Adrenal gland (tissue), 12 donors: ENCODE data around the gene PIAS2. TPM values are rescaled to one million over a fixed set of nuclear protein-coding genes. Genes with fewer than 3 reads are reported as not detected.

ENCODE experiments used
- DNase-seq, 7 donors: peaks; one replicate each; pipeline ENCODE4 v3.0.0-alpha.2; 2019 to 2020
- H3K27ac ChIP-seq, 5 donors: fragments of 200-600 bp; sonication (generic) in 4 of 5; 1 replicate in 3 of 5; 2 replicates in 2 of 5; pipeline versions ENCODE4 v1.5.1 to v1.8.0; 2016 to 2020; ENCODE audit warnings: mild to moderate bottlenecking in 1 of 5
- H3K27me3 ChIP-seq: fragments of 200-600 bp; 2 replicates; pipeline ENCODE4 v1.8.0; 2021
- H3K36me3 ChIP-seq, 2 donors: fragments of 200-600 bp; replicated peaks in 1 of 2; 1 replicate in 1 of 2; 2 replicates in 1 of 2; pipeline versions ENCODE4 v1.5.1 to v1.8.0; 2018 to 2022
- H3K4me1 ChIP-seq, 2 donors: fragments of 200-600 bp; replicated peaks in 1 of 2; 1 replicate in 1 of 2; 2 replicates in 1 of 2; pipeline versions ENCODE4 v1.5.1 to v1.8.0; 2018 to 2021
- H3K4me3 ChIP-seq, 4 donors: fragments of 200-600 bp; sonication (generic) in 3 of 4; one replicate each; pipeline ENCODE4 v1.5.1; 2016 to 2018
- H3K9me3 ChIP-seq, 3 donors: fragments of 200-600 bp; sonication (generic) in 1 of 3; replicated peaks in 1 of 3; 1 replicate in 2 of 3; 2 replicates in 1 of 3; pipeline versions ENCODE4 v1.5.1 to v1.8.0; 2016 to 2021
- CTCF ChIP-seq, 6 experiments: fragments of 450-650 bp in 4 of 6; fragments of 200-600 bp in 2 of 6; sonication (generic) in 1 of 6; IDR thresholded peaks; 1 replicate in 5 of 6; 2 replicates in 1 of 6; pipeline versions ENCODE4 v1.5.1 to v1.8.0; 2016 to 2021; ENCODE audit warnings: antibody characterized with exemption in 6 of 6, mild to moderate bottlenecking in 2 of 6, moderate library complexity in 1 of 6
- POLR2A ChIP-seq, 2 donors: fragments of 450-650 bp; IDR thresholded peaks; one replicate each; pipeline ENCODE4 v1.6.1; 2017; ENCODE audit warnings: antibody characterized with exemption in 2 of 2, mild to moderate bottlenecking in 2 of 2, moderate library complexity in 1 of 2
- WGBS, 4 donors: extraction: QIAGEN DNeasy Blood & Tissue Kit in 2 of 4; methylation state at CpG; one replicate each; pipeline versions ENCODE4 v1.1.5 to v1.1.7; 2013 to 2017; 5-methylcytosine and 5-hydroxymethylcytosine counted together
- intact Hi-C, 2 donors: fragments of 100-400 bp; cut with DNase I; formaldehyde crosslinking; loops; one replicate each; pipeline versions ENCODE4 v1.14.1 to v1.15.0; 2022 to 2023
- polyA plus RNA-seq, 3 donors: library from polyadenylated mRNA; stranded (reverse); fragments of 200-250 nt in 2 of 3; fragments of 350-450 nt in 1 of 3; fragmentation: Illumina TruSeq in 1 of 3; extraction: RNeasy Lipid Tissue Mini Kit (QIAGEN cat#74804) in 1 of 3; gene quantifications; one replicate each; pipeline ENCODE4 v1.2.3, GENCODE V29; 2013 to 2014
- total RNA-seq, 9 donors: library from RNA; depleted of rRNA in 4 of 9; stranded (reverse); fragments of >200 nt in 4 of 9; fragments of 120-200 nt in 1 of 9; fragmentation: NEBNext Ultra II Directional in 1 of 9; extraction: Animal tissue kit (Norgen Biotek cat#: 25700) in 1 of 9; gene quantifications; one replicate each; pipeline versions ENCODE4 v1.1.0 to v1.2.4, GENCODE V29; 2013 to 2023
- donor health status: healthy with polysubstance abuse.
- donor health status: Bipolar disorder and iron deficiency.
- donor health status: DM: yes; HTN: yes; CAD: no.
- donor health status: DM: no; HTN: no; CAD: no.
- donor health status: DM: no; HTN: no; CAD: no.
- donor health status: DM: yes; HTN: yes; CAD: no.

Gene PIAS2
- total and polyA plus RNA-seq, 12 donors = 4.7 to 52.9 (median 31.8) TPM

- H3K4me3 ChIP-seq = peak overlapping the region in 2 of 4 donors; percentile 2 to 71
- no peaks in the 10 kb centered on the region for H3K36me3 ChIP-seq
- H3K27ac ChIP-seq = peak overlapping the region in 4 of 5 donors; percentile 22 to 89 (median 89)
- no peaks in the 10 kb centered on the region for H3K27me3 ChIP-seq
- H3K4me1 ChIP-seq = peaks cover 9 to 29% of the 10 kb centered on the region in 2 donors
- 25 to 53% (median 28%) methylated on average over 7 to 13 of the region's 13 CpGs for WGBS, 4 donors
- TF ChIP-seq CTCF (IDR thresholded peaks at IDR 0.05) (peak in 4 of 6 experiments; percentile 7 to 38 (median 28)), POLR2A (IDR thresholded peaks at IDR 0.05) (peak; percentile 24 to 38)
- intact Hi-C loops = loop anchor here in 1 of 2 donors (10.0 kb wide), 2 partner anchors 50 to 80 kb away; no protein-coding TSS in a partner anchor
- no peaks in the 10 kb centered on the region for H3K9me3 ChIP-seq
- peak; percentile 41 to 77 (median 67) for DNase-seq
These were observed 162.5 kb downstream of the PIAS2 start for GRCh38 chr18:46754661-46755292.

GRCh38 chr18:46754188-46754587, 163.1 kb downstream of the PIAS2 start:
- TF ChIP-seq CTCF (IDR thresholded peaks at IDR 0.05) (no peak), POLR2A (IDR thresholded peaks at IDR 0.05) (no peak)
- DNase-seq = no peak
- Histone ChIP-seq H3K36me3 (no peaks in the 10 kb centered on the region), H3K4me3 (peak overlapping the region in 1 of 4 donors; percentile 71), H3K9me3 (no peaks in the 10 kb centered on the region), H3K27ac (peak overlapping the region in 3 of 5 donors; percentile 89), H3K4me1 (peaks cover 9 to 29% of the 10 kb centered on the region in 2 donors), H3K27me3 (no peaks in the 10 kb centered on the region)
- 42 to 54% (median 49%) methylated on average over 3 of the region's 3 CpGs for WGBS, 4 donors
- intact Hi-C loops = loop anchor here in 1 of 2 donors (10.0 kb wide), 2 partner anchors 49 to 79 kb away; no protein-coding TSS in a partner anchor

Other genes with a start within 250 kb of the PIAS2 start
- 10 to 100 TPM in 8 of 9 donors, 1 to 10 TPM in 1; 8.9 to 77.5 (median 20.0) TPM for gene ST8SIA5, start 160.5 kb downstream of the PIAS2 start, total RNA-seq
- gene ST8SIA5, start 160.5 kb downstream of the PIAS2 start, polyA plus RNA-seq = 10 to 100 TPM; 18.4 to 47.2 (median 30.2) TPM
- gene KATNAL2, start 95 bp upstream of the PIAS2 start, total RNA-seq = 1 to 10 TPM in 8 of 9 donors, under 1 TPM in 1; 0.48 to 6.4 (median 3.9) TPM
- gene KATNAL2, start 95 bp upstream of the PIAS2 start, polyA plus RNA-seq = 10 to 100 TPM in 1 of 3 donors, 1 to 10 TPM in 2; 2.9 to 11.6 (median 6.1) TPM
- gene ELOA2, start 118.1 kb upstream of the PIAS2 start, total RNA-seq = not detected
- not detected for gene ELOA2, start 118.1 kb upstream of the PIAS2 start, polyA plus RNA-seq
- 10 to 100 TPM; 26.9 to 91.1 (median 69.6) TPM for gene HDHD2, start 233.0 kb upstream of the PIAS2 start, total RNA-seq
- gene HDHD2, start 233.0 kb upstream of the PIAS2 start, polyA plus RNA-seq = 100 to 1,000 TPM in 1 of 3 donors, 10 to 100 TPM in 2; 23.5 to 100 (median 42.0) TPM